Effector CD4-positive, alpha-beta T cell (primary cell): Measurements from ENCODE around the gene FBLL1.
"Not testable (repeated sequence)": the region's sequence is repeated elsewhere in the genome, so short reads cannot be mapped to it uniquely, and the experiment has no call there.

Experiments used
- DNase-seq: peaks from one replicate; pipeline ENCODE4 v3.0.0-alpha.2; 2020

The FBLL1 gene

GRCh38 chr5:168553377-168554130, 24.4 kb downstream of the FBLL1 start:
- no peak for DNase-seq

- no peak for DNase-seq
Measured at GRCh38 chr5:168557389-168557788, 28.3 kb downstream of the FBLL1 start.

DNA sequence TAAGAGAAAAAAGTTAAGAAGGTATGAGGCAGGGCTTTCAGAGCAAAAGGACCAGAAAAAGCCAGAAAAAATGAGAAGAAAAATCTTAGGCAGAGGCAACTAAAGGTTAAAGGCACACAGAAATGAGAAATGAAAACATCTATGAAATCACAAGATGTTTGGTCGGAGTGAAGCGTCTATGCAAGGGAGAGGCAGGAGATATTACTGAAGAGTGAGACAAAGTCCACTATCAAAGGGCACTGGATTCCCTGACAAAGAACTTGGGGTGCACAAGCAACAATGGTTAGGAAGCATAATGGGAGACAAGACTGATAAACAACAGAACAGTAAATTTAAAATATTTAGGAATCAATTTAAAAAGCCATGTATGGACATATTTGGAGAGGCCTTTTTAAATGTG, 33.2 kb downstream of the FBLL1 start:
- DNase-seq = no peak

- DNase-seq = no peak
Measured at GRCh38 chr5:168563959-168564358, 34.9 kb downstream of the FBLL1 start.

DNA sequence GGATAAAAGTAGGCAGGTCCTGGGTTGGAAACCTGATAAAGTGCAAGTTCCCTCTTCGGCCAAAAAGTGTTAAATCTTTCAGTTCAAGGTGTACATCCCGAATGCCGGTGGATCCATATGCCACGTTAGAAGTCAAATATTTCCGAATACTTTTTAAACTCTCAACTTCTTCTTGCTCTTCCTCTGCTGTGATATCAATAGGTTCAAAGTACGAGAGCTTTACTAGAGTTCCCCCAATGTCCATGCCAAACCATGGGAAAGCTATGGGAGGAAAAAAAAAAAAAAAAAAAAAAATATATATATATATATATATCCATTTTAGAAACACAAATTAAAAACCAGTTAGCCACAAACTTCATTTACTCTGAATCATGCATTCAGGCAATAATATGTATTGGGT, 39.6 kb downstream of the FBLL1 start:
- no peak for DNase-seq

DNA sequence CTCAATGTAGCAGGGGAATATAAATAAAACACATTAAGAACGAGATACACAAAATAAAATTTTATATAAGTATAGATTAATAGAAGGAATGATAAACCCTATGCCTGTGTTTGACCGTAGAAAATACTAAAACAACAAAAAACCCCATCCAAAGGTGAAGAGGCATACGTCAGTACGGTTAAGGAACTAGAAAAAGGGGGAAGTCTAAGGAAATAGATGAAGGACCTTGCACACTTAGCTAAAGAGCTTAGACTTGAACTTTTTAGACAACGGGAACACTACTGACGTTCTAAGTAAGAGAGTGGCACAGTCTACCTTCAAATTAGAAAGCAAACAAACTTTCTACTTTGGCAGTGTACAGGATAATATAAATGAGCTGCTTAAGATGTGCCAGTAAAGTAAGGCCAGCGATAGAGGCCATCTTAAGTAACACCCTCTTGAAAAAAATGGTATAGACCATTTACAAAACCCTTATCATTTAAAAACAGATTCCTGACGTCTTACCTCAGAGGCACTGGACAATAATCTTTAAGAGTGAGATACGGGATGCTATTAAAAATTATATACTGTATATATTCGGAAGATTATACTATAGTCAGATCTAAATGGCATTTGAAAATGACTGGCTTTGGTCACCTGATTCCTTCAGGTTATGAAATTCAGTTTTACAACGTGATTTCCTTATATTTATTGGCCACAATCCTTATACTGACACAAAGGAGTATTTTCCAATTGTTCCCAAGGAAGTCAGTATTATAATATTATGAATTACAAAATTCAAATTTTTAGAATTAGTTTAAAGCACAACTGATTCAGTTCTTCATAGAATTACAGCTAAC, 41.6 kb downstream of the FBLL1 start:
- no peak for DNase-seq

- not testable (repeated sequence) for DNase-seq
Measured at GRCh38 chr5:168573663-168574062, 44.6 kb downstream of the FBLL1 start.

DNA sequence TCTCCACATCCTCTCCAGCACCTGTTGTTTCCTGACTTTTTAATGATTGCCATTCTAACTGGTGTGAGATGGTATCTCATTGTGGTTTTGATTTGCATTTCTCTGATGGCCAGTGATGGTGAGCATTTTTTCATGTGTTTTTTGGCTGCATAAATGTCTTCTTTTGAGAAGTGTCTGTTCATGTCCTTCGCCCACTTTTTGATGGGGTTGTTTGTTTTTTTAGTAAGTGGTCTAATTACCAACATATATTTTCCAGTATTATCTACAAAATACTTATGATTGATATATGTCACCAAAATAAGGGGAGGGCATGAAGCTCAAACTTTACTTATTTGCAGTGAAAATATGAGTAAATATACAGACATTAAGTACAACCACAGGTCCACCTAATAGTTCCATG, 45.1 kb downstream of the FBLL1 start:
- DNase-seq = not testable (repeated sequence)

DNA sequence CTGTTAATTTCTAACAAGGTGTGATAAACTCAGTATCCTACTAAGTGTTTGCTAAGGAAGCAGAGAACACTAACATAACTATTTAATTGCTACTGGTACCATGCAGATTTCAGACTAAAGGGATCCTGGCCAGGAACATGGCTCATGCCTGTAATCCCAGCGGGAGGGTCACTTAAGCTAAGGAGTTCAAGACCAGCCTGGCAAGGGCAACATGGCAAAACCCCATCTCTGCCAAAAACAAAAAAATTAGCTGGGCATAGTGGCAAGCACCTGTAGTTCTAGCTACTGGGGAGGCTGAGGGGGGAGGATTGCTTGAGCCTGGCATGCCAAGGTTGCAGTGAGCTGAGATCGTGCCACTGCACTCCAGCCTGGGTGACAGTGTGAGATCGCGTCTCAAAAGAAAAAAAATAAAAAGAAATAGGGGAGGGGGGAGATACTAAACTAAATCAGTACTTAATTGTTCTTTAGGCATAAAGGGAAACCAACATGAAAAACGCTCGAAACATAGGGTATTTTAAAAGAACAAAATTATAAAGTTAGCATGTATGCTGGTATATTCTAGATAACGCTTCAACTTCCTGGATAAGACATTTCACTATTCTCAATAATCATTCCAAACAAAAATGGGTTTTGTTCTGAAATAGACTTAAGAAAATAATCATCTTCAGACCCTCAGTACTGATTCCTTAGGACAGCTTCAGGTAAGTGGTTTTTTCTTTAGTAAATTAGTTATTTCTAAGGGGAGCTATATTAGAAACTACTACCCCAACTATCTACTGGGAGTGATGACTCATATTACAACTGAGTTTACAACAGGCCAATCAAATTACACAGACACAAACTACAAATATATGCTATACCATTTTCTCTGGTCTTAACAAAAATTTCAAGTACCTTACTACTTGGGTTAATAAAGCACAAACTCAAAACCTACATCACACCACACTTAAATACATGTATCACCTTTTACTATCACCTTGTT, 46.6 kb downstream of the FBLL1 start:
- no peak for DNase-seq

DNA sequence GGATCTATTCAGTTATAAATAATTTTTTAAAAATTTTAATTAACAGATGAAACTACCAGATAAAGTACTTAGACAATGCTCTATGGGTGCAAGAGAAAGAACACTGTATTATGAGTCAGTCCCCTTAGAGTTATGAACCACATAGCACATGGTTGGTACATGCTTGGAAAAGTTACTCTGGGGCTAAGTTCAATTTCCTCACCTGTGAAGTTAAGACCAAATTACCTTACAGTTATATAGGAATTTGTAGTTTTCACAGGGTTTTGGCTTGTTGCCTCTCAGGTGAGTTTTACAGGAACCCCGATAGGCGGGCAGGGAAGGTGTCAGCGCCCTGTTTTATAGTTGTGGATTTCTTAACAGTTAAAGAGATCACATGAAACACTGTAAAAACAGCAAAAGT, 48.9 kb downstream of the FBLL1 start:
- no peak for DNase-seq

GRCh38 chr5:168578538-168579487, 49.7 kb downstream of the FBLL1 start, which contains the start of gene PANK3:
TSS of gene PANK3 (minus strand) at chr5:168579368. CDS start at chr5:168579283, 85 bp downstream.
- no peak for DNase-seq

DNA sequence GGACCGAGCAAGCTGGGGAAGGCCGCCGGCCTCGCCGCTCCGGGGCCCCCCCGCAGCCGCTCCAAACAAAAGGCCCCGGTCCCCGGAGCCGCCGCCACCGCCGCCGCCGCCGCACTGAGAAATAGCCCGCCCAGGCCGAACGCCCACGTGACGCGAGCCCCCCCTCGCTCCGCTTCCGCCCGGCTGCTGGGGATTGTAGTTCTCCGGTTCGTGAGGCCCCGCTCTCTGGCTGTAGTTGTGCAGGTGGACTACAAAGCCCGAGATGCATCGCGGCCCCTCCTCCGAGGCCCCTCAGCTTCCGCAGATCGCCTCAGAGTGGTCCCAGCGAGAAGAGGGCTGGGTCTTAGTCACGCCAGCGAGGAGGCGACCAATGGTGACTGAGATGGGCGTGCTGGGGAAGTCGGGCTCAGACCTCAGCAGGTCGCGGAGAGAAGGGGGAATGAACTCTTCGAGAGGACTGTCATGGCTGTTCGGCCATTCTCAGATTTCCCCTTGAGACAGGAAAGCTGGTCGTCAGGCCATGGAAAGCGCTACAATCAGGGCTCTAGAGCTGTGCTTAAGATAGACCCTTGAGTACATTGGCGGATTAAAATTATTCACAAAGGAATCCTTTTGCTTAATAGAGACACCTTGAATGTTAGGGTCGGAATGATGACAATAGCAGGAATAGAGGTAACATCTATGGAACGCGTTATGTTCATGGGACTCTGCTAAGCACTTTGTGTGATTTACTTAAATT, 50.6 kb downstream of the FBLL1 start:
- peak; percentile 96 for DNase-seq

GRCh38 chr5:168580227-168580508, 51.1 kb downstream of the FBLL1 start:
- no peak for DNase-seq
